ENCODE data around the gene MGAT4D. TPM values are rescaled to one million over a fixed set of nuclear protein-coding genes. Genes with fewer than 3 reads are reported as not detected.
"Not testable (repeated sequence)": the region's sequence is repeated elsewhere in the genome, so short reads cannot be mapped to it uniquely, and the experiment has no call there.

MGAT4D gene
- not detected for total RNA-seq

DNA sequence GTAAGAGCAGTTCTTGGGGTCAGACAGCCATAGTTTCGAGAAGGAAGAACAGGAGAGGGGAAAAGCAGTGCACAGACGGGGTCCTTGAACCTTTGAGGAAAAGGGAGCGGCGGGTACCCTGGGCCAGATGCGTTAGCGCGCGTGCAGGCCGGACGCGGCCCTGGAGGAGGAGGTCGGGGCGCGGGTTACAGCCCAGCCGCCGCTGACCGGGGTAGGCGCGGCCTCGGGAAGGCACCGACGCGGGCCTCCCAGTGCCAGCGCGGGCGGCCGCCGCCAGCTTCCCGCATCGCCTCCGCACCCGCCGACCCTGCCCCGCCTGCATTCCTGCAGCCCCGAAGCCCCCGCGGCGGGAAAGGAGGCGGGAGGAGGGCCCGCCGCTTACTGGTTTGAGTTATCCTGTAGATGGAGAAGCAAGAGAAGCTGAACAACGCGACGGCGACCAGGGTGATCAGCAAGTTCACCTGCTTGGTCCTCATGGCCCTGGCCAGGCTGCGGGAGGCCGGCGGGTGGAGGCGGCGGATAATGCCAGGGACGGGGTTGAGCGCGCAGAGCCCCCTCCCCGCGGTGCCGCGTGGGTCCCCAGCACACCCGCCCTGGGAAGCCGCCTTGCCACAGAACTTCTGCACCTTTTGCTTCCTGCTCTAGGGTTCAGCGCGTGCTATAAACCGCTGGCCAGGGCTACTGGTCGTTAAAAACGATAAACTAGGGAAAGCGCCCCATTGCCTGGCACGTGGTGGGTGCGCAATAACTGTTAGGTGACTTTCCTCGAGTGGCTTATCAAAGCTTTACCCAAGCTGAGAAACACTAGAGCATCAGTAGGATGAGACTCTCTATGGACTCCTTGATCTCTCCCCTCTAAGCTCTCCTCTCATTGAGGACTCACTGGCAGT lies at the start of gene MGAT4D:
MGAT4D (minus strand) TSS at position 547 of the 890 bp plus-strand sequence; CDS start at position 476, 71 bp downstream.
- Mint-ChIP-seq H3K36me3 (no peaks in the 10 kb centered on the region), H3K27me3 (peaks cover 42 to 67% of the 10 kb centered on the region in 2 donors), H3K4me3 (peak within 1 kb of the TSS; percentile 36), H3K4me1 (ENCODE audit: low read depth in 2 of 2) (peaks cover 0 to 7% of the 10 kb centered on the region in 2 donors), H3K27ac (no peak within 1 kb of the TSS), H3K9me3 (peaks cover 4% of the 10 kb centered on the region)
- ATAC-seq (peak; percentile 31 to 62), DNase-seq (ENCODE audit: low spot score) (no peak)

DNA sequence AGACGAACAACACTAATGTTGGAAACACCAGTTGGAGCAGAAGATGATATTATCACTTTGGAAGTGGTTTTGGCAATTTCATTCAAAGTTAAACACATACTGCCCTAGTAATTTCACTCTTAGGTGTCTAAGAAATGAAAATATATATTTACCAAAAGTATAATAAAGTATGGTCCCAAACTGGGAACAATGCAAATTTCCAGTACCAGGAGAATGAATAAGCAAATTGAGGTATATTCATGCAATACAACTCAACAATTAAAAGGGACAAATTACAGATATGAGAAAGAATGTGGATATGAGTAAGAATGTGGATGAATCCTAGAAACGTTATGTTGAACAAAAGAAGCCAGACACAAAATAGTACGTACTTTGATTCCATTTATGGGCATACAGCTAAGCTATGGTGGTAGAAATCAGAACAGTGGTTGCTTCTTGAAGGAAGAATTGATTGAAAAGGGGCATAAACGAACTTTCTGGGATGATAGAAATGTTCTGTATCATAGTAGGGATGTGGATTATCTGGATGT lies 35.9 kb upstream of the MGAT4D start:
- DNase-seq (ENCODE audit: low spot score) (no peak), ATAC-seq (no peak)
- H3K4me1 Mint-ChIP-seq (ENCODE audit: low read depth in 2 of 2) = peaks cover 0 to 5% of the 10 kb centered on the region in 2 donors

DNA sequence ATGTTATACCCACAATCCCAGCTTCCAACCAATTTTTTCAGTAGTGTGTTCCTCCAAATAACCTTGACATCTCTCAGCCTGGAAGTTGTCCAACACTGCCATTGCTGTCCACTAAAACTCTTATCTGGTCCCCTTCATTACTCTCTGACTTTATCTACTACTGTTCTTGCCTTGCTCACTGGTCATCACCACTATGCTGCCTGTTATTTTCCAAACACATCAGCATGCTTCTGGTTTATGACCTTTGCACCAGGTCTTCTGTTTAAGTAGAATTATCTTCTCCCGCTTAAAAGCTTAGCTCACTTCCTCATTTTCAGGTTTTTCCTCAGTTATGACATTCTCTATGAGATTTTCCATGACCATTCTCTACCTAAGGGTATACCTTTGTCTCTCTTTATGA lies 31.3 kb upstream of the MGAT4D start:
- Mint-ChIP-seq H3K27ac (no peak overlapping the region), H3K9me3 (no peaks in the 10 kb centered on the region), H3K4me1 (ENCODE audit: low read depth in 2 of 2) (peaks cover 4 to 12% of the 10 kb centered on the region in 2 donors), H3K36me3 (no peaks in the 10 kb centered on the region), H3K27me3 (no peaks in the 10 kb centered on the region), H3K4me3 (no peak overlapping the region)
- DNase-seq (ENCODE audit: low spot score) = no peak
- ATAC-seq = no peak

More for the DNA sequence above, 35.9 kb upstream of the MGAT4D start:
- Mint-ChIP-seq H3K27me3 (no peaks in the 10 kb centered on the region), H3K9me3 (no peaks in the 10 kb centered on the region), H3K36me3 (no peaks in the 10 kb centered on the region), H3K4me3 (no peak overlapping the region), H3K27ac (no peak overlapping the region)

DNA sequence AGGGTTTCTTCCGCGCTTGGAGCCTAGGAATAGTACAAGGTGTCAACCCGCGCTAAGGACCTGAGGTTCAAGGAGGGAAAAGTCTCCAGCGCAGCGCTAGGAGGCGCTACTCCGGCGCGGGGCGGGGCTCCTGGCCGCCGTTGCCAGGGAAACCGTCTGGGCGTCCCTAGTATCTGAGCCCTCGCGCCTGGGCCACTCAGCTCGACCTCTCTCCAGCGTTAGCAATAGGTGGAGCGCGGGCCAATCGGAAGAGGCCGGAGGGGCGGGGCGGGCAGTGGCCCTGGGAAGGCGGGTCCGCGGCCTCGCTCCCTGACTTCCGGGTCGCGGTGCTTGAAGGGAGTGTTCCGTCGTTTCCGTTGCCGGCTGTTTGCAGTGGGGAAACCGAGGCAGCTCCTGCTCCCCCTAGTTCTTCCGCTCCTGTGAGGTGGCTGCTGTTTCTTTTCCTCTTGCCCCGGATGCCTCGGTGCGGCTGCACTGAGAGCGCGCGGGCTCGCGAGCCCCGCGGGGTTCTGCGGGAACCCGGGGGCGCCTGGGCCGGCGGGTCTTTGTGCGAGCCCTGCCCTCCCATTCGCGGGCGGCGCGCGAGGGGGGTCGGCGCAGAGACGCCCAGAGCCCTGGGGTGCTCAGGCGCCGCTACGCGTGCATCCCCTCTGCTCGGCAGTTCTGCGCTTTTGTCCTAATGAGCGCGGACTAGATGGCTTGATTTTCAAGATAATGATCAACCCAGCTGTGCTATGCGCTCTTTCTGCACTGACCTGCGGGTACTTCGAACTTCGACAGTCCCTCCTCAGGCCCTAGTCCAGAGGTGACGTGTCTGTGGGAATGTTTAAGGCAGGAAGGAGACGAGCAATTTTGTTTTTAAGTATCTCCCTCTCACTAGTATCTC lies 26.0 kb upstream of the MGAT4D start, which contains the start of gene ELMOD2:
ELMOD2 (plus strand) TSS at position 312 of the 886 bp plus-strand sequence. CDS start 1,261 bp downstream, outside the sequence.
- H3K4me1 Mint-ChIP-seq (ENCODE audit: low read depth in 2 of 2) = peaks cover 8 to 21% of the 10 kb centered on the region in 2 donors
- no peaks in the 10 kb centered on the region for H3K9me3 Mint-ChIP-seq
- peak; percentile 99 for DNase-seq (ENCODE audit: low spot score)
- no peaks in the 10 kb centered on the region for H3K36me3 Mint-ChIP-seq
- H3K27me3 Mint-ChIP-seq = peaks cover 0 to 6% of the 10 kb centered on the region in 2 donors
- ATAC-seq = peak; percentile 100
- peak within 1 kb of the TSS; percentile 62 to 87 for H3K27ac Mint-ChIP-seq
- peak within 1 kb of the TSS; percentile 85 for H3K4me3 Mint-ChIP-seq

DNA sequence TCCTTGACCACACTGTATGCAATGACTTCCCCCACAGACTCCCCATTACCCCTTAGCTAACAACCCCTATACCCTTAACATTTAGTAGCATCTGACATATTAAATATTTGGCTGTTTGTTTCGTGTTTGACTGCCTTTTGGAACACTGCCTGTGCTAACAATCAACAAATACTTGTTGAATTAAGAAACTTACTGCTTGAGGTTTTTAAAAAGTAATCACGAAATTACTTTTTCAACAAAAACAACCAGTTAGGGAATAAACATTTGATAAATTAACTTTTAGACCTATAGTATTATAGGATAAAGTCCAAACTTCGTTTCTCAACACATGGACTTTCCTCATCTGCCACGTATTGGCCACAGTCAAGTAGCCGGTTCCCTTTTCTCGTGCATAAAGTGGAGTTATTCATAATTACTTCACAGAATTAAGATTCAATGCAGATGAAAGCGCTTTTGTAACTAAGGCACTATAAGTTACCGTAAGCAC lies 25.3 kb upstream of the MGAT4D start:
- no peak for DNase-seq (ENCODE audit: low spot score)
- Mint-ChIP-seq H3K4me1 (ENCODE audit: low read depth in 2 of 2) (peaks cover 8 to 21% of the 10 kb centered on the region in 2 donors), H3K4me3 (peak overlapping the region; percentile 85), H3K27me3 (peaks cover 0 to 6% of the 10 kb centered on the region in 2 donors), H3K27ac (peak overlapping the region; percentile 62 to 87), H3K36me3 (no peaks in the 10 kb centered on the region), H3K9me3 (no peaks in the 10 kb centered on the region)
- peak in 1 of 2 donors; percentile 0 for ATAC-seq

DNA sequence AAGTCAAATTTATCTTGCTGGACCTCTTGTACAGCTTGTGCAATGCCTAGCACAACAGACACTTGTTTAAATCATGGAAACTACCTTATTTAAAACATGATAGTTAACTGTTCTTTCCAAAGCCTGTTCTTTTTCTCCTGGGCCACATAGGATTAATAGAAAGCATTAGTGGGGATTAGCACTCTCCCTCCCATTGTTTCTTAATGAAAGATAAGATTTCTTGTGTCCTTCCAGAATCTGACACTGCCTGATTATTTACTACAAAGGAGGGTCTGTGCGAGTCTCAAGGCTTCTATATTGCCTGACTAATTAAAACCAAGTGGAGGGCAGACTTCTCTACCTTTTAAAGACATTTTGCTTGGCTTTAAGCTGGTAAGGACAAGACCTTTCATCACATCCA lies 17.3 kb upstream of the MGAT4D start:
- Mint-ChIP-seq H3K27me3 (peaks cover 31 to 32% of the 10 kb centered on the region in 2 donors), H3K27ac (no peak overlapping the region), H3K9me3 (no peaks in the 10 kb centered on the region), H3K36me3 (no peaks in the 10 kb centered on the region), H3K4me3 (no peak overlapping the region), H3K4me1 (ENCODE audit: low read depth in 2 of 2) (no peaks in the 10 kb centered on the region)
- no peak for DNase-seq (ENCODE audit: low spot score)
- no peak for ATAC-seq

DNA sequence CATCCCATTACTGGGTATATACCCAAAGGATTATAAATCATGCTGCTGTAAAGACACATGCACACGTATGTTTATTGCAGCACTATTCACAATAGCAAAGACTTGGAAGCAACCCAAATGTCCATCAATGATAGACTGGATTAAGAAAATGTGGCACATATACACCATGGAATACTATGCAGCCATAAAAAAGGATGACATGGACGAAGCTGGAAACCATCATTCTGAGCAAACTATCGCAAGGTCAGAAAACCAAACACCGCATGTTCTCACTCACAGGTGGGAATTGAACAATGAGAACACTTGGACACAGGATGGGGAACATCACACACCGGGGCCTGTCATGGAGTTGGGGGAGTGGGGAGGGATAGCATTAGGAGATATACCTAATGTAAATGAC lies 15.7 kb upstream of the MGAT4D start:
- H3K4me3 Mint-ChIP-seq = not testable (repeated sequence)

DNA sequence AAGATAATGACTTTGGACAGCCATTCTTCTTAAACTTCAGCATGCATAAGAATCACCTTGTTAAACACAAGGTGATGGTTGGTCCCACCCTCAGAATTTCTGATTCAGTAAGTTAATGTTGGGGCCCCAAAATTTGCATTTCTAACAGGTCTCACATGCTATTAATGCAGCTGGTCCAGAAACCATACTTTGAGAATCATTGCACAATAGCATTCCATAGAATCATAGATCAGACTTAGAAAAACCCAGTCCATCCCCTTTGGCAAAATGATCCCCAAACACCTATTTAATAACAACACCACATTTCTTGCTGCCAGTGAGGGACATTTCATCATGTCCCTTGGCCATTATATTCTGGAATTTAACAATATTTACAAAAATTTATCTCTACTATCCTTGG lies 6.2 kb upstream of the MGAT4D start:
- Mint-ChIP-seq H3K27ac (no peak overlapping the region), H3K27me3 (peaks cover 36 to 62% of the 10 kb centered on the region in 2 donors), H3K4me1 (ENCODE audit: low read depth in 2 of 2) (peaks cover 0 to 3% of the 10 kb centered on the region in 2 donors), H3K36me3 (peaks cover 4% of the 10 kb centered on the region), H3K9me3 (peaks cover 4% of the 10 kb centered on the region), H3K4me3 (no peak overlapping the region)
- no peak for DNase-seq (ENCODE audit: low spot score)
- no peak for ATAC-seq

More for the DNA sequence above, 15.7 kb upstream of the MGAT4D start:
- not testable (repeated sequence) for H3K9me3 Mint-ChIP-seq; DNase-seq (ENCODE audit: low spot score); ATAC-seq; H3K36me3 Mint-ChIP-seq; H3K4me1 Mint-ChIP-seq (ENCODE audit: low read depth in 2 of 2); H3K27ac Mint-ChIP-seq
- peaks cover 39 to 48% of the 10 kb centered on the region in 2 donors for H3K27me3 Mint-ChIP-seq

DNA sequence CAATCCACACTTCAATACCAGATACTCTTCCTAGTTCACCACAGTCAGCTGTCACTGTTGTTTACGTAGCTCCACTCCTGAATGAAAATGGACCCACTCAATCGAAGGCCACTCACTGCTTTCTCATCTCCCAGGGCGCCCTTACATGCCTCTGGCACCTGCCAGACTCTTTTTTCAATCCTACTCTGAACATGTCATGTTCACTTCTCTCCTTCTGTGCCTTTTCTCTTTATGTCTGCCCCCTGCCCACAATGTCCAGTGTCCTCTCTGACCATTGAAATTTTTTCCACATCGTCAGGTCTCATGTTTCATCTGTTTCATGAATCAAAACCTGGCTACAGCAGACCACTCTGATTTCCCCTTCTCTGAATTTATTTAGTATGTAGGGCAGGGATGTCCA lies 1.3 kb upstream of the MGAT4D start:
- DNase-seq (ENCODE audit: low spot score) (no peak), ATAC-seq (no peak)
- H3K36me3 Mint-ChIP-seq = no peaks in the 10 kb centered on the region
- peaks cover 46 to 76% of the 10 kb centered on the region in 2 donors for H3K27me3 Mint-ChIP-seq
- H3K4me1 Mint-ChIP-seq (ENCODE audit: low read depth in 2 of 2) = peaks cover 0 to 7% of the 10 kb centered on the region in 2 donors
- H3K27ac Mint-ChIP-seq = no peak overlapping the region
- H3K9me3 Mint-ChIP-seq = peaks cover 4% of the 10 kb centered on the region
- H3K4me3 Mint-ChIP-seq = no peak overlapping the region

DNA sequence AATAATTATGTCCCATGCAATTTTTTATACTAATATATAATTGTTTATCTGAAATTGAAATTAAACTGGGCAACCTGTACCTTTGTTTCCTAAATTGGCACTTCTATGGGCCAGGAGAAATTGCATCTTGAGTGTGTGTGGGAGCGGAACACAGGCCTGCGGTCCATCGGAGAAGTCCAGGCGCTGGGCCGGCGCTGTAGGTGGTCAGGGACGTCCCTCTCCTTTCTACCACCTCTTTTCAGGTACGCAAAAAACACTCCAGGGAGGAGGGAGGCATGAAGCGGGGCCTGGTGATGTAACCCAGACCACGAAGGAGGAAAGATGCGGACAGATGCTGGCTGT lies 717 bp downstream of the MGAT4D start:
- peaks cover 4% of the 10 kb centered on the region for H3K9me3 Mint-ChIP-seq
- H3K4me1 Mint-ChIP-seq (ENCODE audit: low read depth in 2 of 2) = peaks cover 0 to 7% of the 10 kb centered on the region in 2 donors
- H3K27ac Mint-ChIP-seq = no peak overlapping the region
- H3K4me3 Mint-ChIP-seq = peak overlapping the region; percentile 36
- H3K36me3 Mint-ChIP-seq = no peaks in the 10 kb centered on the region
- no peak for DNase-seq (ENCODE audit: low spot score)
- H3K27me3 Mint-ChIP-seq = peaks cover 39 to 60% of the 10 kb centered on the region in 2 donors
- no peak for ATAC-seq

DNA sequence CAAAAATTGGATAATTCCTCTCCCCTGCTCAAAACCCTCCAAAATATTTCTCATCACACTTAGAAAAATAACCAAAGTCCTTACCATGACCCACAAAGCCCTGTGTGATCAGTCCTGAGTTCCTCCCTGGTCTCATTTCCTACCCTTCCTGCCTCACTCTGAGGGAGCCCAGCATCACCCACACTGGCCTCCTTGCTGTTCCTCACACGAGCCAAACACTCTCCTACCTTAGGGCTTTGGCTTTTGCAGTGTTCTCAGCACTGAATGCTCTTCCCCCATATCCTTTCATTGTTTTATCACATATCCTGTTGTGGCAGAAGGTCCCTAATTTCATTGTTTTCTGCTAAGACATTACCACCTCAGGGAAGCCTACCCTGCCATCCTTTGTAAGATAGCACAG lies 12.2 kb downstream of the MGAT4D start:
- Mint-ChIP-seq H3K9me3 (peaks cover 6% of the 10 kb centered on the region), H3K4me1 (ENCODE audit: low read depth in 2 of 2) (no peaks in the 10 kb centered on the region), H3K27me3 (peaks cover 19 to 36% of the 10 kb centered on the region in 2 donors), H3K36me3 (peaks cover 9% of the 10 kb centered on the region), H3K27ac (no peak overlapping the region), H3K4me3 (no peak overlapping the region)
- DNase-seq (ENCODE audit: low spot score) = no peak
- ATAC-seq = no peak

DNA sequence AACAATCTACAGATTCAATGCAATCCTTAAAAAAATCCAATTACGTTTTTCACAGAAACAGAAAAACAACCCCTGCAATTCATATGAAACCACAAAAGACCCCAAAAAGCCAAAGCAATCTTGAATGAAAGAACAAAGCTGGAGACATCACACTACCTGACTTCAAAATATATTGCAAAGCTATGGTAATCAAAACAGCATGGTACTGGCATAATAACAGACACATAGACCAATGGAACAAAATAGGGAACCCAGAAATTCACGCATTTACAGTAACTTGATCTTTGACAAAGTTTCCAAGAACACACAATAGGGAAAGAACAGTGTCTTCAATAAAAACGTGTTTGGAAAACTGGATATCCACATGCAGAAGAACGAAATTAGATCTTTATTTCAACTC lies 14.6 kb downstream of the MGAT4D start:
- peaks cover 6% of the 10 kb centered on the region for H3K9me3 Mint-ChIP-seq
- no peak overlapping the region for H3K4me3 Mint-ChIP-seq
- peaks cover 21 to 26% of the 10 kb centered on the region in 2 donors for H3K27me3 Mint-ChIP-seq
- ATAC-seq = no peak
- no peak for DNase-seq (ENCODE audit: low spot score)
- no peaks in the 10 kb centered on the region for H3K4me1 Mint-ChIP-seq (ENCODE audit: low read depth in 2 of 2)
- no peak overlapping the region for H3K27ac Mint-ChIP-seq
- peaks cover 9% of the 10 kb centered on the region for H3K36me3 Mint-ChIP-seq

DNA sequence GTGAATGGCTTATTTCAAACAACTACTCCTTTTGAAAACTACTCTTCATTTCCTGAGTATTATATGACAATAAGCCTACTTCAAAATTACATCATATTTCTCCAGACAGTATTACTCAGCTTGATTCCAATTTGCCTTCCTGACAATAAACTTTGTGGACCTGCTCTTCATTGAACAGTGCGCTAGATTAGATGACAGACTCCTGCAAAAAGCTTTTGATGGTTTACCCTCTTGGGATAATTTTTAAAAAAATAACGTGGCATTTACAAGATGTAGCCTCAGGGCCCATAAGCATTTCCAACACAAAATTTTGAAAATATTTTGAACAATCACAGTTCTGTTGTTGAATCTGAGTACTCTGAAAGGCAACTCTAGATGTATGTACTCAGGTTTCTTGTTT lies 25.9 kb downstream of the MGAT4D start:
- no peaks in the 10 kb centered on the region for H3K36me3 Mint-ChIP-seq
- H3K4me3 Mint-ChIP-seq = no peak overlapping the region
- no peaks in the 10 kb centered on the region for H3K4me1 Mint-ChIP-seq (ENCODE audit: low read depth in 2 of 2)
- no peak overlapping the region for H3K27ac Mint-ChIP-seq
- H3K9me3 Mint-ChIP-seq = no peaks in the 10 kb centered on the region
- DNase-seq (ENCODE audit: low spot score) = no peak
- H3K27me3 Mint-ChIP-seq = peaks cover 19 to 50% of the 10 kb centered on the region in 2 donors
- ATAC-seq = no peak
